NCI-H345 treated with DMSO at 0.1 percent for 48 hours (cell line): ENCODE results near the gene UGT1A8.
A peak's percentile ranks its signal among the peaks of the same experiment; 100 is the strongest.
"Not testable (repeated sequence)": the region's sequence is repeated elsewhere in the genome, so short reads cannot be mapped to it uniquely, and the experiment has no call there.

ENCODE experiments used
- DNase-seq: peaks from one replicate; lab custom pipeline; 2025; ENCODE audit not compliant: unreplicated experiment; lab: John Stamatoyannopoulos, UW

The UGT1A8 gene

DNA sequence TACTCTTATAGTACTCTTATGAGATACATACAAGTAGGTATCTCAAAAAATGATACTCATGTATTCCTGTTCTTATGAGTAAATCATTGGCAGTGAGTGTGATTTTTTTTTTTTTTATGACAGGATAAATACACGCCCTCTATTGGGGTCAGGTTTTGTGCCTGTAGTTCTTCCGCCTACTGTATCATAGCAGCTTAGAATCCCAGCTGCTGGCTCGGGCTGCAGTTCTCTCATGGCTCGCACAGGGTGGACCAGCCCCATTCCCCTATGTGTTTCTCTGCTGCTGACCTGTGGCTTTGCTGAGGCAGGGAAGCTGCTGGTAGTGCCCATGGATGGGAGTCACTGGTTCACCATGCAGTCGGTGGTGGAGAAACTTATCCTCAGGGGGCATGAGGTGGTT, at the start of gene UGT1A8:
UGT1A8 (plus strand) TSS at position 158 of the 400 bp plus-strand sequence; CDS start at position 233, 75 bp downstream.
- DNase-seq: not testable (repeated sequence)

- DNase-seq: no peak
Observed at GRCh38 chr2:233571001-233571400, 46.4 kb upstream of the UGT1A8 start.

DNA sequence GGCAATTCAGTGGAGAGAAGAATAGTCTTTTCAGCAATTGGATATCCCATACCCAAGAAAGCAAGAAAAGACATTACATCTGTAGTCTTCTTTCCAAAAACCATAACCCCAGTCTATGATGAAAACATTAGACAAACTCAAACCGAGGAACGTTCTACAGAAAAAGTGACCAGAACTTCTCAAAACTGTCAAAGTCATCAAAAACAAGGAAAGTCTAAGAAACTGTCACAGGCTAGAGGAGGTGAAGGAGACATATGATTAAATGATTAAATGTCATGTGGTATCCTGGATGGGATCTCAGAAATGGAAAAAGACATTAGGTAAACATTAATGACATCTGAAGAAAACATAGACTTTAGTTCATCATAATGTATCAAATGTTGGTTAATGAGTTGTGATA, 46.0 kb upstream of the UGT1A8 start:
- DNase-seq: no peak

DNA sequence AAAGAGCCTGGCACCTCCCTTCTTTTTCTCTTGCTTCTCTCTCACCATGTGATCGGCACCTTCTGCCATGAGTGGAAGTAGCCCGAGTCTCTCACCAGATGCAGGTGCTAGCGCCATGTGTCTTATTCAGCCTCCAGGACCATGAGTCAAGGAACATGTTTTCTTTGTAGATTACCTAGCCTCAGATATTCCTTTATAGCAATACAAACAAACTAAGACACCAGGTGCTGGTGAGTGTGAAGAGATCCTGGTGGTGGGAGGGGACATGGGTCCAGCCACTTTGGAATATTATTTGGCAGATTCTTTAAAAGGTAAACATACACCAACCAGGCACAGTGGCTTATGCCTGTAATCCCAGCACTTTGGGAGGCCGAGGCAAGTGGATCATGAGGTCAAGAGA, 45.0 kb upstream of the UGT1A8 start:
- no peak for DNase-seq

DNA sequence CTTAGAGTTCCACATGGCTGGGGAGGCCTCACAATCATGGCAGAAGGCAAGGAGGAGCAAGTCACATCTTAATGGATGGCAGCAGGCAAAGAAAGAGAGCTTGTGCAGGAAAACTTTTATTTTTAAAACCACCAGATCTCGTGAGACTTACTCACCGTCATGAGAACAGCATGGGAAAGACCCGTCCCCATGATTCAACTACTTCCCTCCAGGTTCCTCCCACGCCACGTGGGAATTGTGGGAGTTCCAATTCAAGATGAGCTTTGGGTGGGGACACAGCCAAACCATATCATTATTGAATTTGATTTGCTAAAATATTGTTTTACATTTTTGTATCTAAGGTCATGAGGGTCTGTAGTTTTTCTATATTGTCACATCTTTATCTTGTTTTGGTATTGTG, 40.1 kb upstream of the UGT1A8 start:
- not testable (repeated sequence) for DNase-seq

GRCh38 chr2:233583217-233583965, 34.0 kb upstream of the UGT1A8 start:
- DNase-seq: not testable (repeated sequence)

- no peak for DNase-seq
Observed at GRCh38 chr2:233584210-233584609, 33.2 kb upstream of the UGT1A8 start.

DNA sequence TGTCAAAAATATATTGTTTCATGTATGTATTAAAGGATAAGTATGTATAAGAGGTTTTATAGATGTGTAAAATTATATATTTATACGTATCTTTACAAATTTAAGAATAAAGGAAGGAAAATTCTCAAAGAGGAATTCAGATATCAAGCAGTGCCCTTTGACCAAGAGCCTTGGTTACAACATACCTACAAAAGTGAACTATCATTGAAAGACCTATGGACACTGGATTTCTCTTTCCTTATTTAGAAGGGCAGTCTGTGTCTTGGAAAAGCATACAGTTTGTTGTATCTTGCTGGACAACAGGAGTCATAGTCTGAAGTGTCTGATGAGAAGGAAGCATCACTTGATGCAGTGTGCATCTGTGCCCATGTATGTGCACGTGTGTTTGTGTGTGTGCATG, 29.0 kb upstream of the UGT1A8 start:
- no peak for DNase-seq

GRCh38 chr2:233592706-233593105, 24.7 kb upstream of the UGT1A8 start:
- not testable (repeated sequence) for DNase-seq

DNA sequence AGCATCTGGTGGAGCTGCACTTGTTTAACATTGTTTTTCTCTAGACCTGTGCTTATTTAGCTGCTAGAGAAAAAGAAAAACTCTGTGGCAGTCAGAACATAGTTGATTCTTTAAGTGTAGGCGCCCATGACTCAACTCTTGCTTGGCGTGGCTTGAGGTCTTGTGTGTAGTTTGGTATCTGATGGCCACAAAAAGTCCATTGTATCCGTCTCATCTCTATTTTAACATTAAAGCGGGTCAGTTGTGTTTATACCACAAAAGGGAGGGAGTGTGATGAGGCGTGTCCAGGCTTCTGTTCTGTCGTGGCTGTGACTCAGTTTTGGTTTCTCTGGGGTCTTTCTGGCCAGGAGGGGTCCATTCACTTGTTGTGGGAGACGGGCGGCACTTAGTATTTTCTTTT, 24.2 kb upstream of the UGT1A8 start:
- DNase-seq: no peak

DNA sequence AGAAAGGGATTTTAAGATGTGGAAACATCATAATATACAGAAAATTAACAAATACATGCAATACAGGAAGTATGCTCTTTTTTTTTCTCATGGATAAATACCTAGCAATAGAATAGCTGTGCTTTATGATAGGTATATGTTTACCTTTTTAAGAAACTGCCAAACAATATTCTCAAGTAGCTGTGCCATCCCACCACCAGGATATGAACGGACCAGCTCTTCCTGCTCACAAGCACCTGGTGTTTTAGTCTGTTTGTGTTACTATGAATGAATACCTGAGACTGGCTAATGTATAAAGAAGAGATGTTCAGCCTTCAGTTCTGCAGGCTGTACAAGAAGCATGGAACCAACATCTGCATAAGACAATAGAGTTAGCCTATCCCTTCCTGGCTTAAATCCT, 19.9 kb upstream of the UGT1A8 start:
- DNase-seq: no peak

DNA sequence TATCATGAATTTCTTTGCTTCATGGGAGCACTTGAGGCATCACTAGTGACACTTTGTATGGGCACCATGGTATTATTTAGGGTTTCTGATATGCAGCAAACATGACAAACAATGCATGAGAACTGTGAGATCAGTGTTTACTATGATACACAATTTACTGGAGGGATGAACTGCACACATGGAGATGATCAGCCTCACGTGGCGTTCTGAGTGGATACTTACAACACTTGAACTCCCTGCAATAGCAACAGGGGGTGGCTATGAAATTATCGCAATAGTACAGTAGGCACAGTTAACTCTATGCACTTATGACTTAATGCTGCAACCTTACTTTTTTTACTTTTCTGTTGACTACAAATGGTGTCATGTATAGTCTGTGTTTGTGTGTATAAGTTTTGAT, 18.5 kb upstream of the UGT1A8 start:
- peak; percentile 39 for DNase-seq

GRCh38 chr2:233600386-233600785, 17.0 kb upstream of the UGT1A8 start:
- DNase-seq: no peak

DNA sequence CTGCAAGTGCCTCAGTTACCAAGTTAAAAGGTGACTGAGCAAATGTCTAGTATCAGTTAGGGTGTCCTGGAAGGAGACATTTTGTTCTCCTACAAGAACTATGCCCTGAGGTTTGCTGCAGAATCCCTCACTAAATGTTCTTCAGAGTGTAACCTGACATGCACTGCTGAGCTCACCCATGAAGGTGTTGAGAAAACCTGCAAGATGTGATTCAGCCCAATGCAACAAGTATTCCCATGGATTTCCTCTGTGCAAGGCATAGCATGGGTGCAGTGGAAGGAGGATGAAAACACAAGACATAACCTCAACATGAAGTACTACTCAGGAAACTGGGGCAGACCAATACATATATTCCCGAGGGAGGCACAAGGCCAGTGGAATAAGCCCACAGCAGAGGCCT, 15.4 kb upstream of the UGT1A8 start:
- DNase-seq: no peak

DNA sequence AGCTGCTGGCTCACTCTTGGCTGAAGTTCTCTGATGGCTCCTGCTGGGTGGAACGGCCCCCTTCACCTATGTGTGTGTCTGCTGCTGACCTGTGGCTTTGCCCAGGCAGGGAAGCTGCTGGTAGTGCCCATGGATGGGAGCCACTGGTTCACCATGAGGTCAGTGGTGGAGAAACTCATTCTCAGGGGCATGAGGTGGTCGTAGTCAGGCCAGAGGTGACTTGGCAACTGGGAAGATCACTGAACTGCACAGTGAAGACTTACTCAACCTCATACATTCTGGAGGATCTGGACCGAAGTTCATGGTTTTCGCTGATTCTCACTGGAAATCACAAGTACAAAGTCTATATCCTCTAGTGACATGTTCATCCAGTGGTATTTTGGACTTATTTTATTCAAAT, 13.9 kb upstream of the UGT1A8 start:
- no peak for DNase-seq

- DNase-seq: no peak
Observed at GRCh38 chr2:233604826-233605225, 12.6 kb upstream of the UGT1A8 start.

- DNase-seq: no peak
Observed at GRCh38 chr2:233605680-233606079, 11.8 kb upstream of the UGT1A8 start.

DNA sequence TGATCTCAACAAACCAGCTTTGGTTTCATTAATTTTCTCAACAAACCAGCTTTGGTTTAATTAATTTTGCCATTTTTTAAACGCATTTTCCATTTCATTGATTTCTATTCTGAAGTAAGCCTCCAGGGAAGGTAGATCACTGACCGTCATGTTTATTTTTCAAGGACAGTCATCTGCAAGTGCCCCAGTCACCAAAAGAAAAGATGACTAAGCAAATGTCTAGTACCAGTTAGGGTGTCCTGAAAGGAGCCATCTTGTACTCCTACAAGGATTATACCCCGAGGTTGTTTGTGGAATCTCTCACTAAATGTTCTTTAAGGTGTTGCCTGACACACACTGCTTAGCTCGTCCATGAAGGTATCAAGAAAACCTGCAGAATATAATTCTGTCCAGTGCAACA, 6.1 kb upstream of the UGT1A8 start:
- no peak for DNase-seq

- no peak for DNase-seq
Observed at GRCh38 chr2:233620204-233620603, 2.8 kb downstream of the UGT1A8 start.

GRCh38 chr2:233621863-233622262, 4.4 kb downstream of the UGT1A8 start:
- DNase-seq: not testable (repeated sequence)

DNA sequence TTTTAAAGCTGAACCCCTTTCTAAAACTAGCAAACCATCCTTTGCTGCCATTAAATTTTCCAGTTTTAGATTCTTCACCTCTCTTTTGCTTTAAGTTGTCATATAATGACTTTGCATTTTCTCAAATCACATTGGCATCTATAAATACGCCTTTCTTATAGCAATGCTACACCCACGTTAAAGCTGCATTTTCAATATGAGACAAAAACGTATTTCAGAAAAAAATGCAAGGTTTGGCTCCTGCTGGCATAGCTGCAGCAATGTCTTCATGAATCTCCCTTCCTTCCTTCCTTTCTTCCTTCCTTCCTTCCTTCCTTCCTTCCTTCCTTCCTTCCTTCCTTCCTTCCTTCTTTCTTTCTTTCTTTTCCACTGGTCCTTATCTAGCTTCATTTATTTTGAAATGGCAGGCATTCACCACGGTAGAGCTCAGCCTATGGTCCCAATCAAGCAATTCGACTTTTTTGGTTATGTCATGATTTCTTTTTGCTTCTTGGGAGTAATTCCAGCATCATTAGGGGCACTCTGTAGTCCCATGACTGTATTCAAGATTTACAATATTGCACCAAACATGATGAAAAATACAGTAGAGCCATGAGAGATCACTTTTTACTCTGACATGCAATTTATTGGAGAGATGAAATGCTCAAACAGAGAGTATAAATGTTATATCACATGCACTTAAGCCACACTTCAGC, 10.0 kb downstream of the UGT1A8 start:
- DNase-seq: no peak

- DNase-seq: not testable (repeated sequence)
Observed at GRCh38 chr2:233636306-233636705, 18.9 kb downstream of the UGT1A8 start, which contains the start of gene UGT1A10. TSS of gene UGT1A10 (plus strand) at chr2:233636448. CDS start at chr2:233636523, 75 bp downstream.
